Transverse colon (tissue), 4 donors: ENCODE measurements around the gene FRMD8.

Experiments used
- EP300 ChIP-seq: sonication (generic); formaldehyde crosslinking; IDR thresholded peaks from one replicate; pipeline ENCODE4 v1.6.1; 2017; ENCODE audit warnings: antibody characterized with exemption, low read depth
- POLR2A ChIP-seq: fragments of 450-650 bp; IDR thresholded peaks from one replicate; pipeline ENCODE4 v1.6.1; 2016; ENCODE audit warnings: antibody characterized with exemption, mild to moderate bottlenecking, moderate library complexity
- POLR2AphosphoS5 ChIP-seq, 3 donors: sonication (generic); formaldehyde crosslinking; IDR thresholded peaks; one replicate each; pipeline ENCODE4 v1.6.1; 2016; ENCODE audit warnings: antibody characterized with exemption in 3 of 3
- TF ChIP-seq, protein P1 (sequence below), 5 experiments: fragments of 200-600 bp in 3 of 5; fragments of 450-650 bp in 2 of 5; sonication (generic) in 3 of 5; IDR thresholded peaks; 1 replicate in 2 of 5; 2 replicates in 3 of 5; pipeline ENCODE4 v1.5.1; 2016 to 2017; ENCODE audit warnings: antibody characterized with exemption in 5 of 5, inconsistent platforms in 3 of 5, mild to moderate bottlenecking in 2 of 5, moderate library complexity in 1 of 5

DNA sequence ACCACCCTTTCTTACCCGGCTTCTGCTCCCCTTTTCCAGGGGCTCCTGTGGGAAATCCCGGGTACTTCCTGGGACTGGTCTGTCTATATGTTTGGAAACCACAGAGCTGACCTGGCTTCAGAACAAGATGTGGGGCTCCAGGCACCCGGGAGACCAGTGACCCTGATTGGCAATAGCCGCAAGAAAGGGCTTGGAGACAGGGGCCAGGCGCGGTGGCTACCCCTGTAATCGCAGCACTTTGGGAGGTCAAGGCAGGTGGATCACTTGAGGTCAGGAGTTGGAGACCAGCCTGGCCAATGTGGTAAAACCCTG, 33.0 kb downstream of the FRMD8 start:
- TF ChIP-seq, protein P1, sequence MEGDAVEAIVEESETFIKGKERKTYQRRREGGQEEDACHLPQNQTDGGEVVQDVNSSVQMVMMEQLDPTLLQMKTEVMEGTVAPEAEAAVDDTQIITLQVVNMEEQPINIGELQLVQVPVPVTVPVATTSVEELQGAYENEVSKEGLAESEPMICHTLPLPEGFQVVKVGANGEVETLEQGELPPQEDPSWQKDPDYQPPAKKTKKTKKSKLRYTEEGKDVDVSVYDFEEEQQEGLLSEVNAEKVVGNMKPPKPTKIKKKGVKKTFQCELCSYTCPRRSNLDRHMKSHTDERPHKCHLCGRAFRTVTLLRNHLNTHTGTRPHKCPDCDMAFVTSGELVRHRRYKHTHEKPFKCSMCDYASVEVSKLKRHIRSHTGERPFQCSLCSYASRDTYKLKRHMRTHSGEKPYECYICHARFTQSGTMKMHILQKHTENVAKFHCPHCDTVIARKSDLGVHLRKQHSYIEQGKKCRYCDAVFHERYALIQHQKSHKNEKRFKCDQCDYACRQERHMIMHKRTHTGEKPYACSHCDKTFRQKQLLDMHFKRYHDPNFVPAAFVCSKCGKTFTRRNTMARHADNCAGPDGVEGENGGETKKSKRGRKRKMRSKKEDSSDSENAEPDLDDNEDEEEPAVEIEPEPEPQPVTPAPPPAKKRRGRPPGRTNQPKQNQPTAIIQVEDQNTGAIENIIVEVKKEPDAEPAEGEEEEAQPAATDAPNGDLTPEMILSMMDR (IDR thresholded peaks at IDR 0.05): no peak
- TF ChIP-seq POLR2A (no peak), EP300 (no peak), POLR2AphosphoS5 (IDR thresholded peaks at IDR 0.05) (no peak)
